COLO668 (cell line): ENCODE results near the gene KIAA1217.

Source experiments
- DNase-seq: peaks from one replicate; lab custom pipeline; 2025; ENCODE audit not compliant: unreplicated experiment; lab: John Stamatoyannopoulos, UW

The KIAA1217 gene

GRCh38 chr10:24240041-24240751 lies 31.3 kb downstream of the KIAA1217 start:
- DNase-seq: no peak

- no peak for DNase-seq
Measured at GRCh38 chr10:24241536-24242040, 32.6 kb downstream of the KIAA1217 start.

GRCh38 chr10:24242562-24242961 lies 33.6 kb downstream of the KIAA1217 start:
- DNase-seq: no peak

GRCh38 chr10:24246365-24246764 lies 37.4 kb downstream of the KIAA1217 start:
- no peak for DNase-seq

- DNase-seq: no peak
Measured at GRCh38 chr10:24247841-24248240, 38.9 kb downstream of the KIAA1217 start.

GRCh38 chr10:24249829-24250415 lies 41.0 kb downstream of the KIAA1217 start:
- no peak for DNase-seq

- no peak for DNase-seq
Measured at GRCh38 chr10:24251547-24251946, 42.6 kb downstream of the KIAA1217 start.

DNA sequence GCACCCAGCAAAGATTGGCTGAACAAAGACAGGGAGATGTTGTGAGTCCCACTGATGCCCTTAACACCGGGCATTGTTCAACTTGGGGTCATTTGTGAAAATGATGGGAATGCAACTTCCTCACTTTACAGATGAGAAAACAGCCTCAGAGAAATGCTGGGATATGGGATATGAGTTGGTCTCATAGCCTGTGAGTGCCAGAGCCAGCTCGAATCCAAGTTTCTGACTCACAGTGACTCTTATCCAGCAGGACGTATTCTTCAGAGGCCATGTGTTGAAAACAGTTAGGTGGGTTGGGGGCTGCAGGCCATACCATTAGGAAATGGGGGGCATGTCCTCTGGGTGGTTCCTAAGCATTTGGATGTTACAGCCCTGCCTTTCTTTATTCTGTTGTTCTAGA lies 45.2 kb downstream of the KIAA1217 start:
- no peak for DNase-seq

DNA sequence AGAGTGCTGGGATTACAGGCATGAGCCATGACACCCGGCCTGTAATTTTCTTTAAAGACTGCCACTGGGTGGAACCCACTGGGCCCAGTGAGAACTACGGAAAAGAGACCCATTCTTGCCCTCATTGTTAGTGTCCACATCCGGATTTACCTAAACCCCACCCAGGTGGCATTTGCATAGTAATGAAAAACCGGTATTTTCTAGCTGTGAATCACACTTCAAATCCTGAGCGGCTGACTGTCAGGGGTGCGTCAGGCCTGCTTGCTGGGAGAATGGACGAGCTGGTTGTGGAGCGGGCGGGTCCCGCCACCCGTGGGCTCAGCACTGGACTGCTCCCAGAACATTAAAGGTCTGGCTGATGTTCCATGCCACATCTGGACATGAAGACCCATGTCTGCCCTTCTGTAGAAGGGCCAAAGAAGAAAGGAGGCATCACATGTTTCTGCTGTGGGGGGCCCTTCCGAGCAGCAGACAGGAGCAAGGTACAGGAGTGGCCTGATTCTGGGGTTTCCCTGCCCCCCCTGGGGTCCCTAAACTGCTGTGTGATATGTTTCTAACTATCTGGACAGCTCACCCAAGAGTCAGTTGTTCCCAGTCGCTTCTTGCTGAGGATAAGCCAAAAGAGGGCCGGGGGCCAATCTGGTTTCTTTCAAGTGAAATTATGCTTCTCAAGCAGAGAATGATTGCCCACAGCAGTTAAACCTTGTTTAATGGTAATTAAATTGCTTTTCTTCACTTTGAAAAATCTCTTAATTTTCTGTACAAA lies 46.4 kb downstream of the KIAA1217 start:
- DNase-seq: no peak

DNA sequence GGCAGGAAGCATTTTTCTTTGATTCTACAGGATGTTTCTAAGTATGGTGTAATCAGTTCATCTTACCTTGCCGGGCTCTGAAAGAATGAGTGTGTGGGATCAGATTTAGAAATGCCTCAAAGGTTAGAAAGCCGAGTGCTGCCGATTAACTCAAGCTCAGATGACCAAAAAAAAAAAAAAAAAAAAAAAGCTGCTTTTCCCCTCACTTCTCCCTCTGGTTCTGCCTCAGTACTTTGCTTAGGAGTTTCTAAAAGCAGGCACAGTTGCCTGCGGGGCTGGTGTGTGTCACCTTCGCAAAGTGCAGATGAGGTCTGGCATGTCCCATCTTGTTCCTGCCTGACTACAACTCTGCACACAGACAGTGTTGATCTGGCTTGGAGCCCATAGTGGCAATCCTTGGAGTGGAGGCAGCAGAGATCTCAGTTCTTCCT lies 47.0 kb downstream of the KIAA1217 start:
- no peak for DNase-seq

DNA sequence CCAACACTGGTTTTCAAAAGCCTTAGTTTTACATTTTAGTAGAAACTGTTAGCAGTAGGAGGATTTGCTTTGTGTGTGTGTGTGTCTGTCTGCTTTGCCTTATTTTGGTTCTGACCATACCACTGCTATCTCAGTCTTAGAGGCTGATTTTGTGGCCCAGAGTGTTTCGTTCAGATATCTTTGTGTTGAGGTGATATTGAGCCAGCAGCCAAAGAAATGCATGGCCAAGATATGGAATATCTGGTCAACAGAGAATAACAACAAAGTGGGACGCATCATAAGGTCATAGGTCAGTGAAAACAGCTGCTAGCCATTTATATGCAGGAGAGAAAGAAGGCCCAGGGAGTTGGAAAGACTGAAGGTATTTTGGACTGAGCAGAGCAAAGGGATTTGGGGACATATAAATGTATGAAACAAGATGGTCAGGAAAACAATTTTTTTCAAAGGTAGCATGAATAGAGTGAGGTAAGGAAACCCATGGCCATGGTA lies 47.7 kb downstream of the KIAA1217 start:
- no peak for DNase-seq

- DNase-seq: no peak
Measured at GRCh38 chr10:24257588-24257987, 48.6 kb downstream of the KIAA1217 start.

DNA sequence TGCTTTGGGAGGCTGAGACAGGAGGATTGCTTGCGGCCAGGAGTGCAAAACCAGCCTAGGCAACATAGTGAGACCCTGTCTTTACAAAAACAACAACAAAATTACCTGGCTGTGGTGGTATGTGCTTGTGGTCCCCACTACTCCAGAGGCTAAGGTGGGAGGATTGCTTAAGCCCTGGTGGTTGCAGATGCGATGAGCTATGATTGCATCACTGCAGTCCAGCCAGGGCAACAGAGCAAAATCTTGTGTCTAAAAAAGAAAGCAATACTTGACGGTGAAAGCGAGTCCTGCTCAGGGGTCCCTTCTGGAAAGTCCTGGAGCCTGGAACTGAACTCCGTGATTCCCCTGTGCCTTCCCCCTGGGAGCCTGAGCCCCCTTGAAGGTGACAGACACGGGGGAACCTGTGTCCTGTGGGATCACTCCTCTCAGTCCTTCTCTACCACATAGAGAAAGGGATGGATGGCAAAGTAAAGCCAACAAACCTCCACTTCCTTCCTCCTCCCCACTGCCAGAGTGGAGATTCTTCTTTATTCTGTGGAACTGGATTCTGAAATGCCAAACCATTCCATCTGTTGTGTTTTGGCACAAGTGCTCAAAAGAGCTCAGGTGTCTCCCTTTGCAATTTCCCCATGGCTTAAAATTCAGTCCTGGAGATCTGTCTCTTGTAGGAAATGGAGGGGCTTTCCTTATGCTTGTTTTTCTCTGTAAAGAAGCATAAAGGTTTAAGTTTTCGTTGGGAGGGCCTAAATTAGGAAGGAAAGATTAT lies 50.6 kb downstream of the KIAA1217 start:
- no peak for DNase-seq

GRCh38 chr10:24261627-24262026 lies 52.7 kb downstream of the KIAA1217 start:
- DNase-seq: no peak

DNA sequence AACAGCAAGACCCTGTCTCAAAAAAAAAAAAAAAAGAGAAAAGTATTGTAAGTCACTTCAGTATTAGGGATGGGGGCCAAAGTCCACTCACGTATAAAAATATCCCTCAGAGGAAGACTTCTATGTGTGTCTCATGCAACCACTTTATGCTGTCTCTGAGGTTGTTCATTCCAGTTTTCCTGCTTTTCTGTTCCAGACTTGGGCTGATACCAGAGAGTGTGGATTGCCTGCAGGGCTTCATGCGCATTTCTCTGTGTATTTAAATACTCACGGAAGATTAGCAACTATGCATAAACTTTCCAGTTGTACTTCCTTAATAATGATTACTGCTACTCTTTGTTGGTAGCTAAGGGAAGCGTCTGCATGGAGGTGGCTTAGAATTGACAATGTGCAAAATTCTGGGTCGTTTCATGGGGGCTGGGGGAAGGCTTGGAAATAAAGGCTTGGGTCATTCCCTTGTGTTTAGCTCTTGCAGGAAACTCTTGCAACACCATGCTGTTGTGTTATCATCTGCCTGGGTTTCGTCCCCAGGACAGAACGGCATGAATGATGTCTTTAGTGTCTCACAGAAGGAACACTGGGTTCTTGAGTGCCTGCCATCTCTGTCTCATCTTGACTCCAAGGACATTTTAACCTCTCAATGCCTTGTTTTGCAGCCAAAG lies 54.1 kb downstream of the KIAA1217 start:
- no peak for DNase-seq

DNA sequence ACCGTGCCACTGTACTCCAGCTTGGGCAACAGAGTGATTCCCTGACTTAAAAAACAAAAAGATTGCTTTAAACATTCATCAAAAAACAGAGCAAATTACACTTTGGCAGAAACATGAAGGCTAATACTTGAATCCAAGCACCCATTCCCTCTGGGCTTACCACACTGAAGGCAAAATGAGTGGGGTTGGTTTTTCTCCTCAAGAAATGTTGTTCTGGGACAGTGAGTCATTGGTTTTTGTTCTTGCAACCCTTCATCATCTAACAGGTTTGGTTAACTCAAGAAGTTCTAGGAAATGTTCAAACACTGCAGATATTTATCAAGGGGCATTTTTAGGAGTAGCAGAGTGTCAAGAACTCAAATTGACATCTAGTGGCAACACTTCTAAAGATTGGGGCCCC lies 60.5 kb downstream of the KIAA1217 start:
- no peak for DNase-seq

DNA sequence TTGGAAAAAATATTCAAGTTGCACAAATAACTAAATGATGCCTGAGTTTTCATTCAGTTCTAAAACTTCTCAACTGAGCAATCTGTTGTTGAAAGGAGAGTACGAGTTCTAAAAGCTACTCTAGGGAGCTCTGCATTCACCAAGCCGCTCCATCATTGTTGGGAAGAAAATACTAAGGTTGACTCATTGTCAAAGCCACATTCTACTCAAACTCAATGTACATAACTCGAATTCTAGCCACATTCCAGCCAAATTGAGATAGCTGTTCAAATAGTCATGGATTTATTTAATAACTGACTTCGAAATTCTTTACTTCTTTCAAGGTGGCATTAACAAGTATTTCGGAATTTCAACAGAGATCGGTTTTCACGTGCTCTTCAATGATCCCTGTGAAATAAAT lies 63.4 kb downstream of the KIAA1217 start:
- no peak for DNase-seq

DNA sequence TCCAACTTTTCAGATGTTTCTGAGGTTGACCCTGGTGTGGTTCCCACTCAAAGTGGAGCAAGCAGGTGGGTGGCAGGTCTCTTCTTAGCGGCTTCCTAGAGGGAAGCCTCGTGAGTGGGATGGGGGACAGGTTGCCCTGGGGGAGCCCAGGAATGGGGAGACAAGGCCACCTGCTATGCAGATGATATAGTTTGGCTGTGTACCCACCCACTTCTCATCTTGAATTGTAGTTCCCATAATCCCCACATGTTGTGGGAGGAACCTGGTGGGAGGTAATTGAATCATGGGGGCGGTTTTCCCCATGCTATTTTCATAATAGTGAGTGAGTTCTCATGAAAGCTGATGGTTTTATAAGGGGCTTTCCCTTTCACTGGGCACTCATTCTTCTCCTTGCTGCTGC lies 68.3 kb downstream of the KIAA1217 start:
- no peak for DNase-seq

DNA sequence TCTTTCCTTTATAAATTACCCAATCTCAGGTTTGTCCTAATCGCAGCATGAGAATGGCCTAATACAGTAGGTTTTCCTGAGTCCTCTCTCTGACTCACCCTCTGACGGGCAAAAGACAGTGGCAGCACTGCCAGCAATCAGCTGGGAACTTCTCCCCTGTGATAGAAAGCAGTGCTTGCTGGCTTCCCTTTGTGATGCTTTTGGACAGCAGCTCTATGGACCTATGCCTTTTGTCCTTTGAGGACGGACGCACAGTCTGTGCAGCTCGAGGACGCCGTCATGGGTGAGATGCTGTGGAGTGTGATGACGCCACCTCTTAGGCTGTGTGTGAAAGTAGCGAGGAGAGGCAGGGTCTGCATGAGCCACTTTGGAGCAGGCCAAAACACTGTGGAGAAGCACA lies 68.8 kb downstream of the KIAA1217 start:
- DNase-seq: no peak

- DNase-seq: no peak
Measured at GRCh38 chr10:24278176-24278889, 69.4 kb downstream of the KIAA1217 start.
